Sciatic nerve (tissue), 2 donors: ENCODE data around the gene ZNF326. TPM values are rescaled to one million over a fixed set of nuclear protein-coding genes. Genes with fewer than 3 reads are reported as not detected.
"Not testable (repeated sequence)": the region's sequence is repeated elsewhere in the genome, so short reads cannot be mapped to it uniquely, and the experiment has no call there.

Experiments
- ATAC-seq: fragments of 200-7000 bp; cut with Tn5 transposase; one replicate; pipeline ENCODE4 v1.9.1; 2020; ENCODE audit warnings: mild to moderate bottlenecking, moderate library complexity
- DNase-seq: peaks from one replicate; pipeline ENCODE4 v3.0.0-alpha.2; 2020; ENCODE audit warnings: low spot score
- intact Hi-C: fragments of 100-400 bp; cut with DNase I; formaldehyde crosslinking; loops from one replicate; pipeline ENCODE4 v1.14.2; 2022
- total RNA-seq: library from RNA; stranded (reverse); fragmentation: NEBNext Ultra II Directional; extraction: Animal tissue kit (Norgen Biotek cat#: 25700); gene quantifications from one replicate; pipeline ENCODE4 v1.2.1, GENCODE V29; 2021
- donor health status: DM: no; HTN: no; CAD: no.
- donor health status: DM: no; HTN: no; CAD: no.

The ZNF326 gene
- total RNA-seq, 1 donor from 2014 or later: 26.3 TPM

DNA sequence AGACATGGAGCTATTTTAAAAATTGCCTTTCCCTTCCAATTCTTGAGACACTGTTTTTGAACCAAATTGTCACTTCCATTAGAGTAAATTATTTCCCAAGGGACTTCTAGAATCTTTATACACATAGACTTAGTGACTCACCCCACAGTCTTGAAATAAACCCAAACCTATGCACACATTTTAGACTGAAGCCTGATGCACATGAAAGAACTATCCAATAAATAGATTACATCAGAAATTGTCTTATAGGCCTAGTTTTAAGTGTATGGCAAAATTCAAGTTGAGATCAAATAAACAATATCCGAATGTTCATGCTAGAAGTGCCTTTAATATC, 32.2 kb upstream of the ZNF326 start:
- DNase-seq (no peak), ATAC-seq (no peak)
- intact Hi-C loops: no loop called here

GRCh38 chr1:89965193-89965768, 29.6 kb upstream of the ZNF326 start:
- intact Hi-C loops: no loop called here
- ATAC-seq (peak; percentile 68), DNase-seq (no peak)

- ATAC-seq (peak; percentile 23), DNase-seq (no peak)
- intact Hi-C loops: no loop called here
Observed at GRCh38 chr1:89966656-89967055, 28.3 kb upstream of the ZNF326 start.

- intact Hi-C loops: no loop called here
- no peak for DNase-seq
- ATAC-seq: no peak
Observed at GRCh38 chr1:89971600-89971999, 23.3 kb upstream of the ZNF326 start.

DNA sequence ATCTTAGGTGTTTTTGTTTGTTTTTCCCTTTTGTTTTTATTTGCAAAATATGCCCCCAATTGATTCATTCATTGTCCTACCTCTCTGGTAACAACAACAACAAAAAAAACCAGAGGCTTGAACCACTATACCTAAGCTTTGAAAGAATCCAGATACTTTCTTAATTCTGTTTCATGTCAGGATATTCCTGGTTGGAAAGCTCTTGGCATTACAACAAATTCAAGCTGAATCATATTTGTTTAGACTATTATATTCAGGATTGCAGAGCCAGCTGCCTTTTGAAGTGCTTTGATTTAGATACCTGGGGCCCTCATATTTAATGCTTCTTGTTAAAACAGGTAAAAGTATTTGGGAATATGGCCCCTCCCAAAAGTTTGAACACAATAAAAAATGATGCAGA, 22.9 kb upstream of the ZNF326 start:
- ATAC-seq: no peak
- intact Hi-C loops: no loop called here
- DNase-seq: no peak

- intact Hi-C loops: no loop called here
- ATAC-seq (no peak), DNase-seq (no peak)
Observed at GRCh38 chr1:89973471-89974127, 21.3 kb upstream of the ZNF326 start.

DNA sequence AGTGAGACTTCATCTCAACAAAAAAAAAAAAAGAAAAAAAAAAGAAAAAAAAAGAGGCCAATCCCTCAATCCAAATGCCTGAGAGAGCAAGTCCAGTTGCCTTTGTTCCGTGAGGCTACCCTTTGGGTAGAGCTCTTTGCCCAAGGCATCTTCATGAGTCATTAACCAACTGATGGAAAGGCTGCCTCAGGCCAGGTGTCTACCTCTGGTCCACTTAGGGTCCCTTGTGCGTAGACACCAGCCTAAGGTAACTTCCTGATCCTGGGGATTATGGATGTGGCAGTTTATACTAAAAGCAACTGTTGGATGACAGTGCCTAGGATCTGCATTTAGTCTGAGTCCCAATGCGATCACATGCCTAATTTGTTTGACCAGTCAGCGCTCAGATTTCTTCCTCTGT, 20.7 kb upstream of the ZNF326 start:
- no peak for ATAC-seq
- no peak for DNase-seq
- intact Hi-C loops: no loop called here

- intact Hi-C loops: no loop called here
- DNase-seq: no peak
- ATAC-seq: peak; percentile 44
Observed at GRCh38 chr1:89974696-89975470, 20.0 kb upstream of the ZNF326 start.

DNA sequence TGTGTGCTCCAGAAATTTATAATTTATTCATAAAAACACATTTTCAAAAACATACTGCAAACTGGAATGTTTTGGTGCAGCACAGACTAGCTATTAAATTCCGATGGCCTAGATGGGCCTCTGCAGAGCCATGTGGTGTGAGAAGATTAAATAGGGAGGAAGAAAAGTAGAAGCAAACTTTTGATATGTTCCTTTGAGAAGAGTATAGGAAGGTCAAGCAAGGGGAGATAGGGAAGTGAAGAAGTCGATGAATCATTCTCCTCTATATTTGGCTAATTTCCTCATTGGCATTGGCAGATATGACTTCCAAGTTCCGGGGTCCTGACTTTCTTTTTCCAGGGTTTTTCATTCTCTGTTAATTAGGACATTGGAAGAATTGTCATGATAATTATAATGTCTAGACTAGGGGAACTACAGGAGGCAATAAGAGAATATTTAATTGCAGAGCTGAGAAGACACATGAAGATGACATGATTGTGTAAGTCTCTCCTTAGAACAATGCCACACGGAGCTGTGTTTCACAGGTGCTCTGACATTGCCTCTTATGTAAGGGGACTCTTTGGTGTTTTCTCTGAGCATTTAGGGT, 19.3 kb upstream of the ZNF326 start:
- intact Hi-C loops: no loop called here
- no peak for ATAC-seq
- DNase-seq: no peak

GRCh38 chr1:89978755-89979154, 16.2 kb upstream of the ZNF326 start:
- DNase-seq (no peak), ATAC-seq (no peak)
- intact Hi-C loops: no loop called here

- ATAC-seq (peak; percentile 90), DNase-seq (no peak)
- intact Hi-C loops: no loop called here
Observed at GRCh38 chr1:89980605-89981004, 14.3 kb upstream of the ZNF326 start.

DNA sequence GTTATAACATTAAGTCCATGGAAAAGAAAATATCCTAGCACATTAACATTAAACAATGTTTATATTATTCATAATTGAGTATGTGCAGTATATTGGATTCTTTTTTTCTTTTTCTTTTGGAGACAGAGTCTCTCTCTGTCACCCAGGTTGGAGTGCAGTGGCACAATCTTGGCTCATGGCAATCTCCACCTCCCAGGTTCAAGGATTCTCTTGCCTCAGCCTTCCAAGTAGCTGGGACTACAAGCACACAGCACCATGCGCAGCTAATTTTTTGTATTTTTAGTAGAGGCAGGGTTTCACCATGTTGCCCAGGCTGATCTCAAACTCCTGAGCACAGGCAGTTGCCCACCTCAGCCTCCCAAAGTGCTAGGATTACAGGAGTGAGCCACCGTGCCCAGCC, 12.1 kb upstream of the ZNF326 start:
- intact Hi-C loops, DNase-seq, ATAC-seq: not testable (repeated sequence)

DNA sequence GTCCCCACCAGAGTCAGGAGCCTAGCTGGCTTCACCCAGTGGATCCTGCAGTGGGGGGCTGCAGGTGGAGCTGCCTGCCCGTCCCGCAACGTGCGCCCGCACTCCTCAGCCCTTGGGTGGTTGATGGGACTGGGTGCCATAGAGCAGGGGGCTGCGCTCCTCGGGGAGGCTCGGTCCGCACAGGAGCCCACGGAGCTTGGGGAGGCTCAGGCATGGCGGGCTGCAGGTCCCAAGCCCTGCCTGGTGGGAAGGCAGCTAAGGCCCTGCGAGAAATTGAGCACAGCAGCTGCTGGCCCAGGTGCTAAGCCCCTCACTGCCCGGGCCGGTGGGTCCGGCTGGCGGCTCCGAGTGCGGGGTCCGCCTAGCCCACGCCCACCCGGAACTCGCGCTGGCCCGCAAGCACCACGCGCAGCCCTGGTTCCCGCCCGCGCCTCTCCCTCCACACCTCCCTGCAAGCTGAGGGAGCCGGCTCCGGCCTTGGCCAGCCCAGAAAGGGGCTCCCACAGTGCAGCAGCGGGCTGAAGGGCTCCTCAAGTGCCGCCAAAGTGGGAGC, 10.3 kb upstream of the ZNF326 start:
- DNase-seq, ATAC-seq: not testable (repeated sequence)
- intact Hi-C loops: loop anchor here (5.0 kb wide), 1 partner anchor 177 kb away; no protein-coding TSS in a partner anchor

DNA sequence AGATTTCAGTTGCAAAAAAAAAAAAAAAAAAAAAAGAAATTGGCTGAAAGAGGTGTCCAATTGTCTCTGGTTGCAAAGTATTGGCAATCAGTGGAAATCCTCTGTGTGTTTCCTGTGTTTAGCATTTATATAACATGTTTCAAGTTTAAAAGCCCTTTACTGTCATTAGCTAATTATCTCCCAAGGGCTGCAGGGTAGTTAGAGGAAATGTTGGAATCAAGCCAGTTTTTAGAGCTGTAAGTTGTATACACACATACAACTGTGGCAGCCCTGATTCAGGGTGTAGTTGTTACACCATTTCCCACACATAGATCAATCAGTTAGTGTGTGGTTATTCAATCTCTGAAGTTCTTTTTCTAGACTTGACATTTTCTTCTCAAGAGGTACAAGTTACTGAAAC, 8.9 kb upstream of the ZNF326 start:
- DNase-seq (no peak), ATAC-seq (no peak)
- intact Hi-C loops: loop anchor here (5.0 kb wide), 1 partner anchor 179 kb away; no protein-coding TSS in a partner anchor

- ATAC-seq (peak; percentile 91), DNase-seq (no peak)
- intact Hi-C loops: loop anchor here (5.0 kb wide), 1 partner anchor 180 kb away; no protein-coding TSS in a partner anchor
Observed at GRCh38 chr1:89987159-89987819, 7.6 kb upstream of the ZNF326 start.

GRCh38 chr1:89989099-89989498, 5.8 kb upstream of the ZNF326 start:
- DNase-seq (no peak), ATAC-seq (no peak)
- intact Hi-C loops: loop anchor here (5.0 kb wide), 1 partner anchor 182 kb away; no protein-coding TSS in a partner anchor

DNA sequence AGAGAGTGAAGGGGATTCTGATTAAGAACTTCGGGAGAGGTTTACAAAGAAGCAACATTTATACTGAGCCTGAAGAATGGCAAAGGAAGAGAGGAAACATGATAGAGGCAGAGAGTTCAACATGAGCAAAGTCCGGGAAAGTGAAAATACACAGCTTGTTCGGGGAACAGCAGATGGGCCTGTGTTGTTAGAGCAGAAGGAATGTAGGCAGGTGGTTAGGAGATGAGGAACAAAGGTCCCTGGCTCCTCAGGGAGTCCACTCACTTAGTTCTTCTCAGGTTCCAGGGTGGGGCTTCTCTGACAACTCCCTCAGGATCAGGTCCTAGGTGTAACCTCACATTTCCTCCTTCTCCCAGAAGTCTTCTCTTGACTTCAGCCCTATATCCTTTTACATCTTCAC, 5.1 kb upstream of the ZNF326 start:
- ATAC-seq: no peak
- intact Hi-C loops: loop anchor here (5.0 kb wide), 1 partner anchor 182 kb away; no protein-coding TSS in a partner anchor

DNA sequence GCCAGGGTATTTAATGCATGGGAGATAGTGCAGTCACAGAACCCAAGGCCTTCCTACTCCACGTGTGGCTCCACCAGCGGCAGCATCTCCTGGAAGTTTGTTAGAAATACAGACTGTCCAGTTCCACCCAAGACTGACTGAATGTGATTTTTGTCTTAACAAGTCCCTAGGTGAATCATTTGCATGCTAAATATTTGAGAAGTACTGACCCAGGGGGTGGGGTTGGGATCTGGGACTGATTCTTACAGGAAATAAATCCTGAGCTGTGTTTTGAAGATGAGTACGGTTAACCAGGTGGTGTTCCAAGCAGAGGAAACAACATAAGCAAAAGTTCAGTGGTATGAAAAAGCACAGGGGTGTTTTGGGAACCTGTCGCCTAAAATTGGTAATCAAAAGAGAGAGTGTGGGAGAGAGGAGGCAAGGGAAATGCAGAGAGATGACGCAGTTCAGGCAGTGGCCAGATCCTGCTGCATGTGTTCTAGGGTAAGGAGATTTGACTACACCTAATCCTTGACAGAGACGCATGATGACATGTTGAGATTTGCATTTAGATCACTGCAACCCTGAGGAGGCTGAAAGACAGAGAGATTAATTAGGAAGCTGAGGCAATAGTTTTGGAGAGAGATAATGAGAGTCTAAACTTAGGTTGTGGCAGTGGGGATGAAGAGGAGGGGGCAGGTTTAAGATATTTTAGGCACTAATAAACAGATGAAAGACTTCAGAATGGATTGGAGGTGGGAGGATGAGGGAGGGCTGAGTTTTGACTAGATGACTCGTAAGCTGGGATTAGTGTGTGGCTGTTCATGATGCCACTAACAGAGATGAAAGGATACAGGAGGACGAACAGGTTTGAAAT, 3.7 kb upstream of the ZNF326 start:
- DNase-seq (no peak), ATAC-seq (no peak)
- intact Hi-C loops: no loop called here

More for the DNA sequence above, 5.1 kb upstream of the ZNF326 start:
- no peak for DNase-seq
